ENCODE measurements around the gene MED13L. TPM values are rescaled to one million over a fixed set of nuclear protein-coding genes. Genes with fewer than 3 reads are reported as not detected.
A peak's percentile ranks its signal among the peaks of the same experiment; 100 is the strongest.
"Not testable (repeated sequence)": the region's sequence is repeated elsewhere in the genome, so short reads cannot be mapped to it uniquely, and the experiment has no call there.

Gene MED13L
- total and polyA plus RNA-seq, 2 of the 4 experiments (the other 2 are of a cell fraction), result 17.9 to 49.1 TPM

GRCh38 chr12:116133149-116133548 lies 144.3 kb downstream of the MED13L start:
- CTCF ChIA-PET, result interaction anchor here (1.3 kb wide), 1 partner anchor 118 kb away, joined by 3 read pairs; no protein-coding TSS in a partner anchor
- Histone ChIP-seq H4K20me1 (ENCODE audit: insufficient read depth, low read length) (peaks cover 69% of the 10 kb centered on the region), H3K27ac (ENCODE audit: insufficient read depth, low read length) (no peak overlapping the region), H2BK15ac (ENCODE audit: low read depth, low read length) (peak overlapping the region; percentile 26; the same call in 1 of the 3 replicates), H4K91ac (ENCODE audit: insufficient read depth, low read depth, low read length) (no peak overlapping the region), H2AK5ac (ENCODE audit: low read depth, low read length) (peak overlapping the region; percentile 82; the same call in 1 of the 2 replicates), H4K8ac (ENCODE audit: low read depth in 2 of 2, low read length in 2 of 2) (no peak overlapping the region), H3K36me3 (ENCODE audit: control insufficient read depth, insufficient read depth, low read length) (no peaks in the 10 kb centered on the region), H3K9me3 (ENCODE audit: control insufficient read depth, insufficient read depth, low read length) (no peaks in the 10 kb centered on the region), H3K14ac (replicated peaks; ENCODE audit: low read depth, low read length) (0 out of 2 replicates have a peak overlapping the region, but pooled peaks have one; percentile 63), H3K4ac (ENCODE audit: low read depth, low read length) (peak overlapping the region; percentile 53; the same call in 1 of the 2 replicates), H4K5ac (ENCODE audit: low read depth, low read length) (no peak overlapping the region), H3K4me1 (ENCODE audit: control insufficient read depth, insufficient read depth, low read length) (peaks cover 20% of the 10 kb centered on the region), H3K9ac (ENCODE audit: low read depth, low read length) (no peak overlapping the region), H2AK9ac (replicated peaks; ENCODE audit: low read depth, low read length, poor library complexity) (no peak overlapping the region), H3K18ac (ENCODE audit: low read depth, low read length) (peak overlapping the region; percentile 24; the same call in 1 of the 2 replicates), H2AFZ (replicated peaks; ENCODE audit: low read length, poor library complexity) (no peak overlapping the region), H2BK20ac (ENCODE audit: low read depth, low read length) (no peak overlapping the region), H3K4me3 (ENCODE audit: insufficient read depth, low read depth, low read length) (no peak overlapping the region), H3K23ac (ENCODE audit: low read depth, low read length) (peak overlapping the region; percentile 44; the same call in 1 of the 2 replicates), H3K9me1 (ENCODE audit: insufficient read depth, low read length) (peaks cover 11% of the 10 kb centered on the region), H3K79me1 (ENCODE audit: low read depth in 1 of 2, low read length in 2 of 2) (peaks cover 23 to 64% of the 10 kb centered on the region in 2 experiments), H2BK120ac (ENCODE audit: low read depth, low read length) (no peak overlapping the region), H3K27me3 (ENCODE audit: control insufficient read depth, insufficient read depth, low read length) (no peaks in the 10 kb centered on the region), H3K56ac (ENCODE audit: extremely low read depth, insufficient read depth, low read length) (no peak overlapping the region), H2BK5ac (ENCODE audit: low read depth, low read length, poor library complexity, severe bottlenecking) (no peak overlapping the region), H3K4me2 (ENCODE audit: low read depth, low read length) (peak overlapping the region; percentile 46)
- in situ Hi-C loops (cut with MboI; ENCODE audit: low sequenced_read_pairs) (no loop called here), dilution Hi-C loops (cut with HindIII; ENCODE audit: low sequenced_read_pairs, unreplicated experiment) (no loop called here), intact Hi-C loops (cut with micrococcal nuclease) (no loop called here)
- ATAC-seq (ENCODE audit: low read depth), result no peak; the same call in 1 of the 2 replicates
- POLR2A ChIA-PET (ENCODE audit: unreplicated experiment), result no interaction called here
- WGBS, 2 experiments (ENCODE audit: extremely low coverage in 2 of 2, insufficient read length in 1 of 2), result no CpG with 5 or more reads among the region's 2 CpGs
- no TSS peak for BruUV-seq (replicated peaks)
- no peak for TF ChIP-seq USF2 (IDR thresholded peaks at IDR 0.05; ENCODE audit: low read depth, low read length)
- peak; percentile 80 for TF ChIP-seq CEBPB (IDR thresholded peaks at IDR 0.05; ENCODE audit: low read depth, low read length)
- peak; percentile 57 for DNase-seq

GRCh38 chr12:116131987-116132386 lies 145.5 kb downstream of the MED13L start:
- H4K8ac ChIP-seq (ENCODE audit: low read depth in 2 of 2, low read length in 2 of 2); H2BK15ac ChIP-seq (ENCODE audit: low read depth, low read length); DNase-seq; H3K14ac ChIP-seq (replicated peaks; ENCODE audit: low read depth, low read length); H3K4me2 ChIP-seq (ENCODE audit: low read depth, low read length); in situ Hi-C loops (cut with MboI; ENCODE audit: low sequenced_read_pairs); H3K18ac ChIP-seq (ENCODE audit: low read depth, low read length); H2BK5ac ChIP-seq (ENCODE audit: low read depth, low read length, poor library complexity, severe bottlenecking); H3K27ac ChIP-seq (ENCODE audit: insufficient read depth, low read length); H4K91ac ChIP-seq (ENCODE audit: insufficient read depth, low read depth, low read length); H3K4ac ChIP-seq (ENCODE audit: low read depth, low read length); ATAC-seq (ENCODE audit: low read depth); H2BK20ac ChIP-seq (ENCODE audit: low read depth, low read length); H4K5ac ChIP-seq (ENCODE audit: low read depth, low read length); BruUV-seq (replicated peaks); H3K9me3 ChIP-seq (ENCODE audit: control insufficient read depth, insufficient read depth, low read length); dilution Hi-C loops (cut with HindIII; ENCODE audit: low sequenced_read_pairs, unreplicated experiment); H2BK120ac ChIP-seq (ENCODE audit: low read depth, low read length); H2AK9ac ChIP-seq (replicated peaks; ENCODE audit: low read depth, low read length, poor library complexity); H3K23ac ChIP-seq (ENCODE audit: low read depth, low read length); H3K27me3 ChIP-seq (ENCODE audit: control insufficient read depth, insufficient read depth, low read length); H3K9ac ChIP-seq (ENCODE audit: low read depth, low read length); H3K36me3 ChIP-seq (ENCODE audit: control insufficient read depth, insufficient read depth, low read length); H3K56ac ChIP-seq (ENCODE audit: extremely low read depth, insufficient read depth, low read length); H2AFZ ChIP-seq (replicated peaks; ENCODE audit: low read length, poor library complexity); POLR2A ChIA-PET (ENCODE audit: unreplicated experiment); intact Hi-C loops (cut with micrococcal nuclease); H3K4me3 ChIP-seq (ENCODE audit: insufficient read depth, low read depth, low read length); H2AK5ac ChIP-seq (ENCODE audit: low read depth, low read length): not testable (repeated sequence)
- Histone ChIP-seq H3K9me1 (ENCODE audit: insufficient read depth, low read length) (peaks cover 16% of the 10 kb centered on the region), H3K4me1 (ENCODE audit: control insufficient read depth, insufficient read depth, low read length) (peaks cover 23% of the 10 kb centered on the region), H3K79me1 (ENCODE audit: low read depth in 1 of 2, low read length in 2 of 2) (peaks cover 27 to 65% of the 10 kb centered on the region in 2 experiments), H4K20me1 (ENCODE audit: insufficient read depth, low read length) (peaks cover 73% of the 10 kb centered on the region)
- CTCF ChIA-PET, result interaction anchor here (0.6 kb wide), 1 partner anchor 335 kb away, joined by 3 read pairs; no protein-coding TSS in a partner anchor
- WGBS, 2 experiments (ENCODE audit: extremely low coverage in 2 of 2, insufficient read length in 1 of 2), result 100% methylated on average over 2 of the region's 10 CpGs; no CpG with 5 or more reads in 1 of the 2 experiments
